ENCODE data around the gene XCL1. TPM values are rescaled to one million over a fixed set of nuclear protein-coding genes. Genes with fewer than 3 reads are reported as not detected.

Gene XCL1
- total RNA-seq, 2 experiments from 2014 or later: not detected

DNA sequence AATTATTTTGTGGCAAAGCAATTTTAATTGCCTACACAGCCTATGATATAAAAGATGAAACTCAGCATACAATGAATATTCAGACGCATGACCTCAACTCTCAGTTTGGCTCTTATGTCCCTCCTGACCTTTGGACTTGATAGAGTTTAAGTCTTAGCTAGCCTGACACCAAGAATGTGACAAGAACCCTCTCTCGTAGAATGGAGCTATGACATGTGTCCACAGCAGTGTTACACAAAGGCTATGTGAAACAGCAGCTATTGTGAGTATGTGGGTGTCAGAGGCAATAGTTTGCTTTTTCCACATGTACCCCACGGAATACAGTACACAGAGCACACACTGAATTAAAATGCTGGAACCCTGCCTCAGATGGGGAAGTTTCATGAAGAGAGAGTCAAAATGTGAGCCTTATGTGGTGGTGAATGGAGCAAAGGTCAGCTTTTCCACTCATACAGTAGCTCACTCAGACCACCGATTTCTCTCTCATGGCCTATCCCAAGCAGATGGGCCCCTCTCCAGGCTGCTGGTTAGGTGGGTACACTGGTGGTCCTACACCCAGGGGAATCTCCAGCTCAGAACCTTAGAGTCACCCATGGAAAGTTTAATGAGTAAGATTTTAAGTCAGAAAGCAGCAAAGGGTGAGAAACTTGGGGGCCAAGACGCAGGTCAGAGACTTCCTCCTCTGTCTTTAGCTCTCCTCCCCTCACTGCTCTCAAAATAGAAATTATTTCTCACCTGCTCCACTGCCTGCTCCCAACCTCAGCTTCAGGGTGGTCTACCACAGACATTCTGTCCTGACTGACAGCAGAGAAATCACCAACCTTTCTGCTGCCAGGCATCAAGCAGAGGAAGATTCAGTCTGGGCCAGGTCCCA, 22.5 kb upstream of the XCL1 start:
- Mint-ChIP-seq H3K36me3 (ENCODE audit: low read depth) (no peaks in the 10 kb centered on the region), H3K4me3 (no peak overlapping the region), H3K27me3 (ENCODE audit: low read depth) (no peaks in the 10 kb centered on the region), H3K9me3 (no peaks in the 10 kb centered on the region), H3K4me1 (ENCODE audit: low read depth) (peaks cover 11% of the 10 kb centered on the region), H3K27ac (no peak overlapping the region)
- CTCF ChIA-PET: interaction anchor here (0.9 to 1.9 kb wide), 2 partner anchors 51 to 114 kb away, joined by 3 to 8 read pairs; no protein-coding TSS in a partner anchor
- DNase-seq: no peak
- intact Hi-C loops (cut with micrococcal nuclease): no loop called here

DNA sequence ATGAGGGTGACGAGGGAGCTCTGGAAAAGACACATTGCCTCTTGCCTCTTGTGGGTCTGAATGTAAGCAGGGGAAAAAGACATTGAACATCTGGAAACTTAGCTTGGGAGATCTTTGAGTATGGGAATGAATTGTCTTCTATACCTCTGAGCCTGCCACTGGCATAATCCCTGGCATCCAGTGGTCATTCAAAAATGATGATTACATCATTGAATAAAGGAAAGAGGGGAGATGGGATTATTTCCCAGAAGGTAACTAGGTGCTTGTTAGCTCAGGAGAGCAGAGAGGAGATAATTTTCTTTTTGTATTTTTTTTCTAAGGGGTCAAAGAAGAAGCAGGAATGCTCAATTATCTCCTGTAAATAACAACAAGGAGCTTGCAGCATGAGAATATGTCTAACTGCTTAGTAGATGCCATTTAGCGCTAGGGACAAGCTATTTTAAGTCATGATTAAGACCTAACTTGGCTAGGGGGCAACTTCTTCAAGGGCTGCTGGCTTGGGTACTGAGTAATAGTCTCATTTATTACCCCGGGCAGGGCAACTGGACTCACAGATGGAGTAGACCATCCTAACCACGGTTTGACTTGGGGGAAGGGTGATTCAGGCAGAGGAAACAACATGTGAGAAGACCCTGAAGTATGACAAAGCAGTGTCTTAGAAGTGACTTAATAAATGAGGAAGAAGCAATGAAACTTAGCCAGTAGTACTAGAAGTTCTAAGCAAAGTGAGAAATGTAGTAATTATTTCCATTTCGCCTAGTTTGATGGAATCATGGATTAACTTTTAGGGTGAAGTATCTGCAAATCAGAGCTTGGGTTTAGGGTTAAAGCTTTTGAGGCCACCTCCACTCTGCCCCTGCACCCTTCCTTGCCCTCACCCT, 21.6 kb upstream of the XCL1 start:
- H3K4me3 Mint-ChIP-seq: no peak overlapping the region
- peaks cover 11% of the 10 kb centered on the region for H3K4me1 Mint-ChIP-seq (ENCODE audit: low read depth)

DNA sequence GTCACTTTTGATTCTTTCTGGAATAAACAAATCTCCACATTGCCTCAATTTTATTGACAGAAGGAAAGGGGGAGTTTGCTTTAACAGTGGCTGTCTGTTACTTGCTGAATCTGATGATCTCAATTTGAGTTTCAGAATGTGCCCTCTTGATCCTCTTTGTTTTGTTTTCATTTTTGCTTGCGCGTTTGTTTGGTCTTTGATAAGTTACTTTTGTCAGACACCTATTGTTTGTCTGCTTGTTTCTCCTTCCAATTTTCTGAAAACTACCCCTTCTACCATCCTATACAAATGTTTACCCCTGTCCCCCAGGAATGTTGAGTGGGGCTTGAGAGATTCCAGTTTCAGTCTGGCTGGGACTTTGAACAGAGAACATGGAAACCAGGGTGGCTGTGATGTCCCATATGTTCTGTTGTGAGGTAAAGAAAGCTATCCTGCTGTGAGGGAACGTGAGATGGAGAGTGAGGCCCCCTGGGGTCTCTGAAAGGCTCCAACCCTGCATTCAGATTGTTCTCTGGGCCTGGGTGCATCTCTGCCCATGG, 20.8 kb upstream of the XCL1 start:
- H3K27ac Mint-ChIP-seq: no peak overlapping the region
- H3K9me3 Mint-ChIP-seq: no peaks in the 10 kb centered on the region
- no peak overlapping the region for H3K4me3 Mint-ChIP-seq
- no peaks in the 10 kb centered on the region for H3K36me3 Mint-ChIP-seq (ENCODE audit: low read depth)
- no peak for DNase-seq
- H3K27me3 Mint-ChIP-seq (ENCODE audit: low read depth): no peaks in the 10 kb centered on the region
- peaks cover 11% of the 10 kb centered on the region for H3K4me1 Mint-ChIP-seq (ENCODE audit: low read depth)
- CTCF ChIA-PET: no interaction called here
- intact Hi-C loops (cut with micrococcal nuclease): no loop called here

More for the DNA sequence above, 21.6 kb upstream of the XCL1 start:
- Mint-ChIP-seq H3K9me3 (no peaks in the 10 kb centered on the region), H3K27me3 (ENCODE audit: low read depth) (no peaks in the 10 kb centered on the region), H3K27ac (no peak overlapping the region), H3K36me3 (ENCODE audit: low read depth) (no peaks in the 10 kb centered on the region)
- intact Hi-C loops (cut with micrococcal nuclease): no loop called here
- CTCF ChIA-PET: interaction anchor here (0.9 to 1.9 kb wide), 2 partner anchors 50 to 115 kb away, joined by 3 to 8 read pairs; no protein-coding TSS in a partner anchor
- DNase-seq: no peak

DNA sequence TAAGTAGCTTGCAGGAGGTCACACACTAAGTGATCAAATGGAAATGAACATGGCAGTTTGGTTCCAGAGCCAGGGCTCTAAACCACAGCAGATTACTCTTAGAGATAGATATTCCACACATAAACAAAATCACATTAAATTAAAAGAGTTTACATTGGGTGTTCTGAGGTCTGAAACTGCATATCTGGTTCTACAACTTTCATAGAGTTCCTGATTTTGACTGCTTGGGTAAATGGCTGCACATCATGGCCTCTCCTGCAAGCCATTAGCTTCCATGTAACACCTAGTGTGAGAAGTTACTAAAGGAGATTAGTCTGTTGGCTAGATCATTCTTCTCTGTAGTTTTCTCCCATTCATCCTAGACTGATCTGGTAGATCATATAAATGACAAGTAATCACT, 19.8 kb upstream of the XCL1 start:
- no peak overlapping the region for H3K27ac Mint-ChIP-seq
- H3K4me3 Mint-ChIP-seq: no peak overlapping the region
- no peaks in the 10 kb centered on the region for H3K36me3 Mint-ChIP-seq (ENCODE audit: low read depth)
- CTCF ChIA-PET: no interaction called here
- H3K9me3 Mint-ChIP-seq: no peaks in the 10 kb centered on the region
- DNase-seq: no peak
- peaks cover 11% of the 10 kb centered on the region for H3K4me1 Mint-ChIP-seq (ENCODE audit: low read depth)
- H3K27me3 Mint-ChIP-seq (ENCODE audit: low read depth): no peaks in the 10 kb centered on the region
- intact Hi-C loops (cut with micrococcal nuclease): no loop called here

DNA sequence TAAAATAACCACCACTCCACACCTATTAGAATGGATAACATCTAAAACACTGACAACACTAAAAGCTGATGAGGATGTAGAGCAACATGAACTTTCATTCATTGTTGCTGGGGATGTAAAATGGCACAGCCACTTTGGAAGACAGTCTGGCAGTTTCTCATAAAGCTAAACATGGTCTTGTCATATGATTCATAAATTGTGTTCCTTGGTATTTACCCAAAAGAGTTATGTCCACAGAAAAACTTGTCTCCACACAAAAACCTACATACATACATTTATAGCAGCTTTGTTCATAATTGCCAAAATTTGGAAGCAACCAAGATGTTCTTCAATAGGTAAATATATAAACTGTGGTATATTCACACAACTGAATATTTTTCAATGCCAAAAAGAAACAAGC, 16.0 kb upstream of the XCL1 start:
- no peak overlapping the region for H3K4me3 Mint-ChIP-seq
- CTCF ChIA-PET: interaction anchor here (0.6 to 2.0 kb wide), 3 partner anchors 119 to 218 kb away, joined by 3 to 10 read pairs (median 4); no protein-coding TSS in a partner anchor
- intact Hi-C loops (cut with micrococcal nuclease): no loop called here
- no peak overlapping the region for H3K27ac Mint-ChIP-seq
- H3K27me3 Mint-ChIP-seq (ENCODE audit: low read depth): no peaks in the 10 kb centered on the region
- H3K4me1 Mint-ChIP-seq (ENCODE audit: low read depth): peaks cover 11% of the 10 kb centered on the region
- no peaks in the 10 kb centered on the region for H3K36me3 Mint-ChIP-seq (ENCODE audit: low read depth)
- DNase-seq: no peak
- H3K9me3 Mint-ChIP-seq: no peaks in the 10 kb centered on the region

DNA sequence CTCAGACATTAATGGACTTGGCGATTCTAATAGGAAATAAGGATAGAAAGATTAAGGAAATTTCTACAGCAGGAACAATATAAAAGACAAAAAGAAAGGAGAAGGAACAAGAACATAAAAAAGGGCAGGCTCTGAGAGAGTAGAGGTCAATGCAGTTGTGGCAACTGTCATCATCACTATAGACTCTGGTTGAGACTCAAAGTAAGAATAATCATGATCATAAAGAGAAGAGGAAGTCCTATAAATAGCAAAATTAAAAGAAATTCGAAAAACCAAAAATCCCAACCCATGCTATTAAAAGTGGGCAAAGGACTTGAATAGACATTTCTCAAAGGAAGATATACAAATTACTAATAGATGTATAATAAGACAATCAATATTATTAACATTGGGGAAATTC, 14.4 kb upstream of the XCL1 start:
- Mint-ChIP-seq H3K4me3 (no peak overlapping the region), H3K27me3 (ENCODE audit: low read depth) (no peaks in the 10 kb centered on the region), H3K4me1 (ENCODE audit: low read depth) (peaks cover 8% of the 10 kb centered on the region), H3K36me3 (ENCODE audit: low read depth) (no peaks in the 10 kb centered on the region), H3K27ac (no peak overlapping the region), H3K9me3 (no peaks in the 10 kb centered on the region)
- intact Hi-C loops (cut with micrococcal nuclease): no loop called here
- no peak for DNase-seq
- CTCF ChIA-PET: no interaction called here

DNA sequence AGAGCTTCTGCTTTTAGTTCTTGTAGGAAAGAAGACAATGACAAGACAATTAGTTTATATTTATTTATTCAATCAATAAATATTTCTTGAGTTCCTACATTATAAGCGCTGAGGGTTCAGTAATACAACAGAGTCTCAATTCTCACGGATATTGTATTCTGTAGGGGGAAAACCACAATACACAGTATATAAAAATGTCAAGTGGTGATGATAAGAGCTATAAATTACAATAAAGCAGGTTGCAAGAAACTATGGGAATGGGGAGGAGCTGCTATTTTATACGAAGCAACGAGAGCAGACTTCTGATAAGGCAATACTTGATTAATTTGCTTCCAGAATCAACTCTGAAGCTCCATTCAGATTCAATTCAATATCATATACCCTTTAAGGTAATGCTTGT, 10.6 kb upstream of the XCL1 start:
- Mint-ChIP-seq H3K27me3 (ENCODE audit: low read depth) (no peaks in the 10 kb centered on the region), H3K27ac (no peak overlapping the region), H3K9me3 (no peaks in the 10 kb centered on the region), H3K4me3 (no peak overlapping the region), H3K36me3 (ENCODE audit: low read depth) (no peaks in the 10 kb centered on the region), H3K4me1 (ENCODE audit: low read depth) (no peaks in the 10 kb centered on the region)
- DNase-seq: no peak
- intact Hi-C loops (cut with micrococcal nuclease): no loop called here
- CTCF ChIA-PET: interaction anchor here (0.6 to 1.5 kb wide), 5 partner anchors 37 to 224 kb away, joined by 3 to 7 read pairs (median 4); no protein-coding TSS in a partner anchor

DNA sequence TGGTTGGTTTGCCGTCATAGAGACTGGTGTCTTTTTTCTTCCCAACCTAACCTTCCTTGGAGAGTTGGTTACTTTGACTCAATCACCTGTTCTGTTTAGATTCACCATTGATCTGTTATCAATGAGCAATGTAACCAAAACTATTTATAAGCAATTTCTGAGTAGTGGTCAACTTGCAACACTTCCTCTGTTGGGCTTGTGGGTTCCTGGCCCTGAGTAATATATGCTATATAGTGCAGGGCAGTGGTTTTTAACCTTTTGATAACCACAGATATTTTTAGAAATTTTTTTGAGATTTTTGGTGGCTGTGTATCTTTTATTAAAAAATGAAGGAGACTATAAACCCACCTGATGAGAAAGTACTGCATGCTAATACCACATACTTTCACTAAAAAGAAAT, 9.4 kb upstream of the XCL1 start:
- Mint-ChIP-seq H3K36me3 (ENCODE audit: low read depth) (no peaks in the 10 kb centered on the region), H3K4me1 (ENCODE audit: low read depth) (no peaks in the 10 kb centered on the region), H3K4me3 (no peak overlapping the region), H3K9me3 (no peaks in the 10 kb centered on the region), H3K27ac (no peak overlapping the region), H3K27me3 (ENCODE audit: low read depth) (no peaks in the 10 kb centered on the region)
- intact Hi-C loops (cut with micrococcal nuclease): no loop called here
- no peak for DNase-seq
- CTCF ChIA-PET: no interaction called here

DNA sequence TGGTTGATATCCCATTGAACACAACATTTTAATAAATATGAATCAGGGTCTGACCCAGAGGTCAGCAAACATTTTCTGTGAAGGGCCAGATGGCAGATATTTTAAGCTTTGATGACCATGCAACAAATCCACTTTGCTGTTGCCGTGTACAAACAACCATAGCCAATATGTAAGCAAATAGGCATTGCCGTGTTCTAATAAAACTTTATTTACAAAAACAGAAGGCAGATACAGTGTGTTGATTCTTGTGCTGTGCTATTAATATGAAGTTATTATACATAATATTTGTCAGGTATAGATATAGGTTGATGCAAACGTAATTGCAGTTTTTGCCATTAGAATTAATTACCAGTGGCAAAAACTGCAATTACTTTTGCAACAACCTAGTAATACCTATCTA, 8.8 kb upstream of the XCL1 start:
- Mint-ChIP-seq H3K4me1 (ENCODE audit: low read depth) (peaks cover 3% of the 10 kb centered on the region), H3K27me3 (ENCODE audit: low read depth) (no peaks in the 10 kb centered on the region), H3K27ac (no peak overlapping the region), H3K9me3 (no peaks in the 10 kb centered on the region), H3K36me3 (ENCODE audit: low read depth) (no peaks in the 10 kb centered on the region), H3K4me3 (no peak overlapping the region)
- DNase-seq: no peak
- CTCF ChIA-PET: no interaction called here
- intact Hi-C loops (cut with micrococcal nuclease): no loop called here

DNA sequence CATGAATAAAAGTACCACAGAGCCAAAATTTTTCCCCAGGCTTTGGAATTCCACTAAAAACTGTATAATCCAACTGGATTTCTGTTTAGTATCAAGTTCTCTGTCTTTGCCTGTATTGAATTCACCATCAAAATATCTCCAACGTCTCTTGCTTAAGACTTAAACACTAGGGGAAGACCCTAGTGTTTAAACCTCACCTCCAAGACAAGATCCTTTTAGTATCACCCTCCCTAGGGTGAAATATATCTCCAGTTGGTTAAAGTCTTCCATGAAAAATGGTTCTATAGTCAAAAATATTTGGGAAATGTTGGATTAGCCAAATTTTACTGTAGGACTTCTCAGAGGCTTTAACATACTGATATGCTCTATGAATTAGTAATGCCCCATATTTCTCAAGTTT, 8.1 kb upstream of the XCL1 start:
- peaks cover 3% of the 10 kb centered on the region for H3K4me1 Mint-ChIP-seq (ENCODE audit: low read depth)
- intact Hi-C loops (cut with micrococcal nuclease): no loop called here
- no peak overlapping the region for H3K27ac Mint-ChIP-seq
- CTCF ChIA-PET: interaction anchor here (1.2 kb wide), 1 partner anchor 129 kb away, joined by 3 read pairs; no protein-coding TSS in a partner anchor
- no peaks in the 10 kb centered on the region for H3K27me3 Mint-ChIP-seq (ENCODE audit: low read depth)
- H3K36me3 Mint-ChIP-seq (ENCODE audit: low read depth): no peaks in the 10 kb centered on the region
- no peaks in the 10 kb centered on the region for H3K9me3 Mint-ChIP-seq
- DNase-seq: no peak
- H3K4me3 Mint-ChIP-seq: no peak overlapping the region

DNA sequence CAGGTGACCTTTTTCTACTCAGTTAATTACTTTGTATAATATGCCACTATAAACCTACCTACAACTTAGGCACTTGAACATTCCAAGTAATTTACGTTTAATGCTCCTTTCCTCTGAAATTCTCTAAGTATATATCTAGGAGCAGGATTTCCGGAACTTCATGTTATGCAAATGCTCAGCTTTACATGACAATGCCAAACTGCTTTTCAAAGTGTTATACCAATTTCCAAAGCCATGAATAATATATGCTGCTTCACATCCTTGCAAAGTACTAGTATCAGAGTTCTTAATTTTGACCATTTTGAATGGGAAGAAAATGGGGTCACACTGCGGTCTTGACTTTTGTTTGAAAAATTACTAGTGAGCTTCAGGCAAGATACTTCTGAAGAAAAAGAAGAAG, 5.8 kb upstream of the XCL1 start:
- intact Hi-C loops (cut with micrococcal nuclease): no loop called here
- Mint-ChIP-seq H3K27me3 (ENCODE audit: low read depth) (no peaks in the 10 kb centered on the region), H3K4me1 (ENCODE audit: low read depth) (peaks cover 6% of the 10 kb centered on the region), H3K9me3 (no peaks in the 10 kb centered on the region), H3K4me3 (no peak overlapping the region), H3K36me3 (ENCODE audit: low read depth) (no peaks in the 10 kb centered on the region), H3K27ac (no peak overlapping the region)
- CTCF ChIA-PET: interaction anchor here (0.7 to 1.4 kb wide), 3 partner anchors 131 to 710 kb away, joined by 3 to 5 read pairs (median 3); no protein-coding TSS in a partner anchor
- no peak for DNase-seq

DNA sequence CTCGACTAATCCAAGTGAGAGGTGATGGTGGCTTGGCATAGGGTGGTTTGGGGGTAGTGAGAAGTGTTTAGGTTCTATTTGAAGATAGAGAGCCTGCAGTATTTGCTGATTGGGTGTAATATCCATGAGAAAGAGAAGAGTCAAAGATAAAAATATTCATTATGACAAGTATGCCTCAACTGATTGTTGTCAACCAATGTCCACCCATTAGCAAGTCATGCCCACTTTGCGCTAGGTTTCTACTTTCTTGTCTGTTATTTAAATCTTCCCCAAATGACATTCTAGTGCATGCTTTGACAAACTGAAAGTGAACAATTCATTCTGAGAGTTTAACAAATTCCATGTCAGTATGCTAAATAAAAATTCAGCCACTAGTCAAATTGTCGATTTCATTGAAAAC, 3.8 kb upstream of the XCL1 start:
- no peaks in the 10 kb centered on the region for H3K27me3 Mint-ChIP-seq (ENCODE audit: low read depth)
- intact Hi-C loops (cut with micrococcal nuclease): loop anchor here (1.0 kb wide), 1 partner anchor 133 kb away; no protein-coding TSS in a partner anchor
- CTCF ChIA-PET: no interaction called here
- no peaks in the 10 kb centered on the region for H3K36me3 Mint-ChIP-seq (ENCODE audit: low read depth)
- no peak overlapping the region for H3K4me3 Mint-ChIP-seq
- H3K27ac Mint-ChIP-seq: no peak overlapping the region
- no peaks in the 10 kb centered on the region for H3K9me3 Mint-ChIP-seq
- H3K4me1 Mint-ChIP-seq (ENCODE audit: low read depth): peaks cover 6% of the 10 kb centered on the region
- no peak for DNase-seq

Measured in activated naive CD4-positive, alpha-beta T cell treated with anti-CD3 and anti-CD28 coated beads for 36 hours (primary cell).